NCI-H187 (cell line): ENCODE results near the gene RASGRP2.

Source experiments
- DNase-seq, 2 experiments: peaks; one replicate each; lab custom pipeline; 2025; lab: John Stamatoyannopoulos, UW

Gene RASGRP2

GRCh38 chr11:64739871-64740270, 4.1 kb downstream of the RASGRP2 start:
- no peak for DNase-seq

GRCh38 chr11:64736654-64737053, 7.3 kb downstream of the RASGRP2 start:
- DNase-seq = no peak

GRCh38 chr11:64735725-64736259, 8.2 kb downstream of the RASGRP2 start:
- no peak for DNase-seq

- DNase-seq = no peak
These were observed 8.9 kb downstream of the RASGRP2 start for GRCh38 chr11:64734811-64735724.

GRCh38 chr11:64731601-64732000, 12.3 kb downstream of the RASGRP2 start:
- no peak for DNase-seq

GRCh38 chr11:64729851-64730382, 14.0 kb downstream of the RASGRP2 start:
- peak in 1 of 2 experiments; percentile 7 for DNase-seq

GRCh38 chr11:64728757-64729365, 15.1 kb downstream of the RASGRP2 start:
- no peak for DNase-seq

GRCh38 chr11:64726867-64727530, 16.9 kb downstream of the RASGRP2 start:
- no peak for DNase-seq

- DNase-seq = no peak
These were observed 17.7 kb downstream of the RASGRP2 start for GRCh38 chr11:64726211-64726641.

GRCh38 chr11:64724863-64725532, 18.9 kb downstream of the RASGRP2 start:
- DNase-seq = no peak

- DNase-seq = no peak
These were observed 19.8 kb downstream of the RASGRP2 start for GRCh38 chr11:64723907-64724862.

- peak; percentile 36 to 77 for DNase-seq
These were observed 20.6 kb downstream of the RASGRP2 start, which contains the start of gene NRXN2 for GRCh38 chr11:64723117-64723906. Gene NRXN2, minus strand, starts transcription at chr11:64723197. Its CDS starts 9,498 bp downstream, at chr11:64713699.

GRCh38 chr11:64722141-64723065, 21.5 kb downstream of the RASGRP2 start:
- DNase-seq = no peak

GRCh38 chr11:64721359-64721699, 22.6 kb downstream of the RASGRP2 start:
- no peak for DNase-seq

GRCh38 chr11:64720640-64721358, 23.1 kb downstream of the RASGRP2 start:
- DNase-seq = no peak

GRCh38 chr11:64720167-64720566, 23.8 kb downstream of the RASGRP2 start:
- DNase-seq = no peak

GRCh38 chr11:64719406-64719805, 24.5 kb downstream of the RASGRP2 start:
- no peak for DNase-seq

GRCh38 chr11:64718780-64719124, 25.2 kb downstream of the RASGRP2 start:
- no peak for DNase-seq
